ENCODE data around the gene ME1.

Gene ME1

GRCh38 chr6:83218646-83219045, 212.2 kb downstream of the ME1 start:
- Histone ChIP-seq H3K27ac (ENCODE audit: low read length) (no peak overlapping the region), H3K36me3 (replicated peaks; ENCODE audit: insufficient read depth, low read length) (no peaks in the 10 kb centered on the region), H4K20me1 (ENCODE audit: insufficient read depth, low read length) (no peaks in the 10 kb centered on the region), H3K4me3 (ENCODE audit: low read length) (no peak overlapping the region), H3K9me3 (replicated peaks; ENCODE audit: insufficient read depth, low read length) (no peaks in the 10 kb centered on the region), H2AFZ (ENCODE audit: low read length) (no peak overlapping the region), H3F3A (ENCODE audit: insufficient read depth, low read length) (no peaks in the 10 kb centered on the region), H3K4me2 (ENCODE audit: low read depth, low read length) (no peak overlapping the region), H3K79me2 (ENCODE audit: low read length) (no peaks in the 10 kb centered on the region), H3K4me1 (ENCODE audit: low read length) (no peaks in the 10 kb centered on the region), H3K9ac (ENCODE audit: low read length) (no peak overlapping the region), H3K27me3 (replicated peaks; ENCODE audit: insufficient read depth, low read length) (no peaks in the 10 kb centered on the region), H3K9me2 (replicated peaks; ENCODE audit: insufficient read depth, low read length) (no peaks in the 10 kb centered on the region)
- TF ChIP-seq, protein P1, sequence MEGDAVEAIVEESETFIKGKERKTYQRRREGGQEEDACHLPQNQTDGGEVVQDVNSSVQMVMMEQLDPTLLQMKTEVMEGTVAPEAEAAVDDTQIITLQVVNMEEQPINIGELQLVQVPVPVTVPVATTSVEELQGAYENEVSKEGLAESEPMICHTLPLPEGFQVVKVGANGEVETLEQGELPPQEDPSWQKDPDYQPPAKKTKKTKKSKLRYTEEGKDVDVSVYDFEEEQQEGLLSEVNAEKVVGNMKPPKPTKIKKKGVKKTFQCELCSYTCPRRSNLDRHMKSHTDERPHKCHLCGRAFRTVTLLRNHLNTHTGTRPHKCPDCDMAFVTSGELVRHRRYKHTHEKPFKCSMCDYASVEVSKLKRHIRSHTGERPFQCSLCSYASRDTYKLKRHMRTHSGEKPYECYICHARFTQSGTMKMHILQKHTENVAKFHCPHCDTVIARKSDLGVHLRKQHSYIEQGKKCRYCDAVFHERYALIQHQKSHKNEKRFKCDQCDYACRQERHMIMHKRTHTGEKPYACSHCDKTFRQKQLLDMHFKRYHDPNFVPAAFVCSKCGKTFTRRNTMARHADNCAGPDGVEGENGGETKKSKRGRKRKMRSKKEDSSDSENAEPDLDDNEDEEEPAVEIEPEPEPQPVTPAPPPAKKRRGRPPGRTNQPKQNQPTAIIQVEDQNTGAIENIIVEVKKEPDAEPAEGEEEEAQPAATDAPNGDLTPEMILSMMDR (IDR thresholded peaks at IDR 0.05; ENCODE audit: low read length) = no peak
- TF ChIP-seq EZH2 (optimal IDR thresholded peaks at IDR 0.05; ENCODE audit: low read depth, low read length) = no peak
- TF ChIP-seq EZH2phosphoT487 (IDR thresholded peaks at IDR 0.05; ENCODE audit: low read length) = no peak
- DNase-seq = no peak

- Histone ChIP-seq H3K27ac (ENCODE audit: low read length) (no peak overlapping the region), H3K9me3 (replicated peaks; ENCODE audit: insufficient read depth, low read length) (no peaks in the 10 kb centered on the region), H3K9me2 (replicated peaks; ENCODE audit: insufficient read depth, low read length) (no peaks in the 10 kb centered on the region), H3K4me2 (ENCODE audit: low read depth, low read length) (no peak overlapping the region), H3K4me3 (ENCODE audit: low read length) (no peak overlapping the region), H3K4me1 (ENCODE audit: low read length) (no peaks in the 10 kb centered on the region), H3K79me2 (ENCODE audit: low read length) (no peaks in the 10 kb centered on the region), H2AFZ (ENCODE audit: low read length) (no peak overlapping the region), H3F3A (ENCODE audit: insufficient read depth, low read length) (no peaks in the 10 kb centered on the region), H3K9ac (ENCODE audit: low read length) (no peak overlapping the region), H3K27me3 (replicated peaks; ENCODE audit: insufficient read depth, low read length) (no peaks in the 10 kb centered on the region), H4K20me1 (ENCODE audit: insufficient read depth, low read length) (no peaks in the 10 kb centered on the region), H3K36me3 (replicated peaks; ENCODE audit: insufficient read depth, low read length) (no peaks in the 10 kb centered on the region)
- TF ChIP-seq, protein P1 (IDR thresholded peaks at IDR 0.05; ENCODE audit: low read length) = no peak
- TF ChIP-seq EZH2phosphoT487 (IDR thresholded peaks at IDR 0.05; ENCODE audit: low read length) (no peak), EZH2 (optimal IDR thresholded peaks at IDR 0.05; ENCODE audit: low read depth, low read length) (no peak)
- no peak for DNase-seq
These were observed 214.0 kb downstream of the ME1 start for GRCh38 chr6:83216806-83217205.

GRCh38 chr6:83215131-83216047, 215.5 kb downstream of the ME1 start:
- TF ChIP-seq, protein P1 (IDR thresholded peaks at IDR 0.05; ENCODE audit: low read length) = peak; percentile 84
- no peak for TF ChIP-seq EZH2 (optimal IDR thresholded peaks at IDR 0.05; ENCODE audit: low read depth, low read length)
- Histone ChIP-seq H3K79me2 (ENCODE audit: low read length) (no peaks in the 10 kb centered on the region), H3K27me3 (replicated peaks; ENCODE audit: insufficient read depth, low read length) (no peaks in the 10 kb centered on the region), H3K9me2 (replicated peaks; ENCODE audit: insufficient read depth, low read length) (no peaks in the 10 kb centered on the region), H3K36me3 (replicated peaks; ENCODE audit: insufficient read depth, low read length) (no peaks in the 10 kb centered on the region), H3K4me2 (ENCODE audit: low read depth, low read length) (no peak overlapping the region), H3K9ac (ENCODE audit: low read length) (no peak overlapping the region), H3K27ac (ENCODE audit: low read length) (no peak overlapping the region), H4K20me1 (ENCODE audit: insufficient read depth, low read length) (no peaks in the 10 kb centered on the region), H3F3A (ENCODE audit: insufficient read depth, low read length) (no peaks in the 10 kb centered on the region), H3K9me3 (replicated peaks; ENCODE audit: insufficient read depth, low read length) (no peaks in the 10 kb centered on the region), H2AFZ (ENCODE audit: low read length) (no peak overlapping the region), H3K4me3 (ENCODE audit: low read length) (no peak overlapping the region), H3K4me1 (ENCODE audit: low read length) (no peaks in the 10 kb centered on the region)
- peak; percentile 67 for DNase-seq
